ENCODE data around the gene RPS19BP1.

Gene RPS19BP1

DNA sequence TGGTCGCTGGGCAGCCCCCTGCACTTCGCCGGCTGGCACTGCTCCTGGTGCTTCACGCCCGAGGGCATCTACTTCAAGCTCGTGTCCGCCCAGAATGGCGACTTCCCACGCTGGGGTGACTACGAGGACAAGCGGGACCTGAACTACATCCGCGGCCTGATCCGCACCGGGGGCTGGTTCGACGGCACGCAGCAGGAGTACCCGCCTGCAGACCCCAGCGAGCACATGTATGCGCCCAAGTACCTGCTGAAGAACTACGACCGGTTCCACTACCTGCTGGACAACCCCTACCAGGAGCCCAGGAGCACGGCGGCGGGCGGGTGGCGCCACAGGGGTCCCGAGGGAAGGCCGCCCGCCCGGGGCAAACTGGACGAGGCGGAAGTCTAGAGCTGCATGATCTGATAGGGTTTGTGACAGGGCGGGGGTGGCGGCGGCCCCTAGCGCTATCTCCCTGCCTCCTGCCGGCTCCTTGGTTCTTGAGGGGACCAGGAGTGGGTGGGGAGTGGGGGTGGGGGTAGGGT is 43.9 kb downstream of the RPS19BP1 start:
- DNase-seq = no peak

DNA sequence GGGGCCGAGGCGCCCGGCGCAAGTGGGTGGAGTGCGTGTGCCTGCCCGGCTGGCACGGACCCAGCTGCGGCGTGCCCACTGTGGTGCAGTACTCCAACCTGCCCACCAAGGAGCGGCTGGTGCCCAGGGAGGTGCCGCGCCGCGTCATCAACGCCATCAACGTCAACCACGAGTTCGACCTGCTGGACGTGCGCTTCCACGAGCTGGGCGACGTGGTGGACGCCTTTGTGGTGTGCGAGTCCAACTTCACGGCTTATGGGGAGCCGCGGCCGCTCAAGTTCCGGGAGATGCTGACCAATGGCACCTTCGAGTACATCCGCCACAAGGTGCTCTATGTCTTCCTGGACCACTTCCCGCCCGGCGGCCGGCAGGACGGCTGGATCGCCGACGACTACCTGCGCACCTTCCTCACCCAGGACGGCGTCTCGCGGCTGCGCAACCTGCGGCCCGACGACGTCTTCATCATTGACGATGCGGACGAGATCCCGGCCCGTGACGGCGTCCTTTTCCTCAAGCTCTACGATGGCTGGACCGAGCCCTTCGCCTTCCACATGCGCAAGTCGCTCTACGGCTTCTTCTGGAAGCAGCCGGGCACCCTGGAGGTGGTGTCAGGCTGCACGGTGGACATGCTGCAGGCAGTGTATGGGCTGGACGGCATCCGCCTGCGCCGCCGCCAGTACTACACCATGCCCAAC is 44.6 kb downstream of the RPS19BP1 start:
- DNase-seq = no peak

DNA sequence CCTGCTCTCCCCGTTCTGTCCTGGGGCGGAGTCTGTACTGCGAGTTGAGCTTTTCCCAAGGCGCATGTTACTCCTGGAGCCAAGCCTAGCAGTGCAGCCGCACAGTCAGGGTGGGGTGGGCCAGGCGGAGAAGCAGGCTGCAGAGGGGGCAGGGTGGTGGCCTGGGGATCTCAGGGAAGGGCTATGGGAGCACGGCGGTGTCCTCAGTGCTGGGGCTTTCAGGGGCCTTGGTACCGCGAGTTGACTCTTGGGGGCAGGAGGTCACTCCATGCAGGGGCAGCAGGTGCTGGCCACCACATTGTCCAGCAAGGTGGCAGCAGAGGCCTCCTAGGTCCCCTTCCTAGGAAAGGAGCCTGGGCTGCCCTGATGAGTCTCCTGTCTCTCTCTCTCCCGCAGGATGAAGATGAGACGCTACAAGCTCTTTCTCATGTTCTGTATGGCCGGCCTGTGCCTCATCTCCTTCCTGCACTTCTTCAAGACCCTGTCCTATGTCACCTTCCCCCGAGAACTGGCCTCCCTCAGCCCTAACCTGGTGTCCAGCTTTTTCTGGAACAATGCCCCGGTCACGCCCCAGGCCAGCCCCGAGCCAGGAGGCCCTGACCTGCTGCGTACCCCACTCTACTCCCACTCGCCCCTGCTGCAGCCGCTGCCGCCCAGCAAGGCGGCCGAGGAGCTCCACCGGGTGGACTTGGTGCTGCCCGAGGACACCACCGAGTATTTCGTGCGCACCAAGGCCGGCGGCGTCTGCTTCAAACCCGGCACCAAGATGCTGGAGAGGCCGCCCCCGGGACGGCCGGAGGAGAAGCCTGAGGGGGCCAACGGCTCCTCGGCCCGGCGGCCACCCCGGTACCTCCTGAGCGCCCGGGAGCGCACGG is 45.4 kb downstream of the RPS19BP1 start:
- DNase-seq = no peak

DNA sequence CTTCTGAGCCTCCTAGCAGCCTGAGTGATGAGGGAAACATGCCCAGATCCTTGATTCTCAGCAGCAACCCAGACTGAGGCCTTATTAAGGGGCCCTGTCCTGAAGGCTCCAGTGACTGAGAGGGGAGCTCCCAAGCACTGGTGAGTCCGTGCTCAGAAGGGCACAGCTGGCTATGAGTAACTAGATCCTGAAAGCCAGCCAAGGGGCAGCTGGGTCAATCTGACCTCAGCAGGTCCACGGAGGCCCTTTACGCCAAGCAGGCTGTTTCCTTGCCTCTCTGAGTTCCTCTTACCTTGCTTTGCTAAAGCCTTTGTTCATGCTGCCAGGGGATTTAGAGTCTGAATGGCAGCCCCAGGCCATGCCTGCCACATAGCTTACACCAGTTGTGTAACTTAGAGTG is 49.8 kb downstream of the RPS19BP1 start:
- DNase-seq = no peak

DNA sequence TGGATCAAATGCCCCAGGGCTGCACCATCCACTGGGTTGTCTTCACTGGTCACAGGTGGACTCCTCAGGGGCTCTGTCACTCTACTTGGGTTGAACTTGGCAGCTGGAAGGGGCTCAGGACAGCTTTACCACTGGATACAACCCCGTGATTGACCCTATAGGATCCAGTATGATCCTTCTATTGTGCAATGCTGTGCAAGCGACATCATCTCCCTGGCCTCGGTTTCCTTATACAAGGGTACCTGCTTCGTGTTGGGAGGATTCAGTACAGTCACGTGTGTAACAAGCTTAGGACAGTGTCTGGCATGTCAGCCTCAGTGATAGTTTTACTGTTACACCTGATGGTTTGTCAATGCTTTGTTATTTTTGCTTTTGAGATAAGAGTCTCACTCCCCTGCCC is 51.0 kb downstream of the RPS19BP1 start:
- DNase-seq = no peak

DNA sequence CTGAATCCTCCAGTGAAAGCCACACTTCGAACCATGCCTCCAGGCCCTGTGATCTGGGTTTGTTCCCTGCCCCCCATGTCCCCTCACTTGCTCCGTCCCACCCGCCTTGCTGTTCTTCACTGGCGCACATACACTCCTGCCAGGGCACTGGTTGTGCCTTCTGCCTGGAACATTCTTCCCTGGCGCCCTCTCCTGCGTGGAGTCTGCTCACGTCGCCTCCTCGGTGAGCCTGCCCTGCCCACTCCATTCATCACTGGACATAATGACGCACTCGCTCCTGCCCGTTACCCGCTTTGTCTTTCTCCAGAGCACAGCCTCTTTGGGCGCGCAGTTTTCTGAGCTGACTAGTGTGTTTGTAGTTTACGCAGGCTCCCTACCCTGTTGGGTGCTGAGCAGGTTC is 51.5 kb downstream of the RPS19BP1 start:
- no peak for DNase-seq

DNA sequence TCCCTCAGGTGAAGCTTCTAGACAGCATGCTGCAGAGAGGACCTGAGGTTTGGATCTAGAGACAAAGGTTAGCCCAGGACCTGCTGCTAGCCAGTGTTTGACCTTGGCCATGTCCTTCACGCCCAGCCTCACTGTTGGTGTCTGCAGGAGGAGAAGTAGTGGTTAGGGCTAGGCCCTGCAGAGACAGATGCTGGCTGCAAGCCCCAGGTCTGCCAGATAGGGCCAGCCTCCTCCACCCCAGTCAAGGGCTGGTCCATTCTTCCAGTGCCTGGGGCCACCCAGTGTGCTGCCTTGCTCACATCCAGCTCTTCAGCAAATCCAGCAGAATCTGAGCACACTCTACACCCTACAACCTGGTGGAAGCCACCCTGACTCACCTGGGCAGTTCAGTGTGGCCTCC is 52.0 kb downstream of the RPS19BP1 start:
- DNase-seq = no peak

DNA sequence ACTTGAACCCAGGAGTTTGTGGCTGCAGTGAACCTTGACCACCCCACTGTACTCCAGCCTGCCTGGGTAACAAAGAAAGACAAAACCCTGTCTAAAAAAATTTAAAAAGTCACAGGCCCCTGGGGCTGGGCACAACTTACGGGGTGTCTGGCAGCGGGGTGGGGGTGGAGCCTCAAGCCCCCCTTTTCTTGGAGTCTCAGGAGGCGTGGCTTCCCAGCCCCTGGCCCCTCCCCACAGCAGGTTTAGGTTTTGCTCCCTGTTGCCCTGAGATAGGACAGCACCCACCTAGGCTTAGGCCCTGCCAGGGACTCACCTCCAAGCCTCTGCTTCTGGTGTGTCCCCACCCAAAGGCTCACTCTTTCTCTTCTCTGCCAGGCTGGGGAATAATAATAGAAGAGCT is 53.3 kb downstream of the RPS19BP1 start:
- DNase-seq = no peak

Measured in NCI-H774 (cell line).